Choroid plexus epithelial cell (primary cell): Measurements from ENCODE around the gene RPTOR.

Experiments
- DNase-seq: peaks from one replicate; pipeline ENCODE4 v3.0.0-alpha.2; 2010; ENCODE audit warnings: low read depth
- H3K4me3 ChIP-seq: 2 replicates; pipeline ENCODE4 v1.5.1; 2011; ENCODE audit warnings: low read depth, mild to moderate bottlenecking, control low read depth, low read length, moderate library complexity
- TF ChIP-seq, protein P1 (sequence below): conservative IDR thresholded peaks from 2 replicates; pipeline ENCODE4 v1.5.1; 2011; ENCODE audit warnings: low read depth, mild to moderate bottlenecking, control low read depth, inconsistent platforms, low read length, moderate library complexity

RPTOR gene

GRCh38 chr17:80671825-80672110 lies 127.1 kb downstream of the RPTOR start:
- TF ChIP-seq, protein P1, sequence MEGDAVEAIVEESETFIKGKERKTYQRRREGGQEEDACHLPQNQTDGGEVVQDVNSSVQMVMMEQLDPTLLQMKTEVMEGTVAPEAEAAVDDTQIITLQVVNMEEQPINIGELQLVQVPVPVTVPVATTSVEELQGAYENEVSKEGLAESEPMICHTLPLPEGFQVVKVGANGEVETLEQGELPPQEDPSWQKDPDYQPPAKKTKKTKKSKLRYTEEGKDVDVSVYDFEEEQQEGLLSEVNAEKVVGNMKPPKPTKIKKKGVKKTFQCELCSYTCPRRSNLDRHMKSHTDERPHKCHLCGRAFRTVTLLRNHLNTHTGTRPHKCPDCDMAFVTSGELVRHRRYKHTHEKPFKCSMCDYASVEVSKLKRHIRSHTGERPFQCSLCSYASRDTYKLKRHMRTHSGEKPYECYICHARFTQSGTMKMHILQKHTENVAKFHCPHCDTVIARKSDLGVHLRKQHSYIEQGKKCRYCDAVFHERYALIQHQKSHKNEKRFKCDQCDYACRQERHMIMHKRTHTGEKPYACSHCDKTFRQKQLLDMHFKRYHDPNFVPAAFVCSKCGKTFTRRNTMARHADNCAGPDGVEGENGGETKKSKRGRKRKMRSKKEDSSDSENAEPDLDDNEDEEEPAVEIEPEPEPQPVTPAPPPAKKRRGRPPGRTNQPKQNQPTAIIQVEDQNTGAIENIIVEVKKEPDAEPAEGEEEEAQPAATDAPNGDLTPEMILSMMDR = no peak
- DNase-seq = peak; percentile 43
- H3K4me3 ChIP-seq = no peak overlapping the region

GRCh38 chr17:80673152-80673920 lies 128.7 kb downstream of the RPTOR start:
- DNase-seq = peak; percentile 70
- TF ChIP-seq, protein P1 = no peak
- H3K4me3 ChIP-seq = no peak overlapping the region

- H3K4me3 ChIP-seq = no peak overlapping the region
- no peak for DNase-seq
- TF ChIP-seq, protein P1 = no peak
These were observed 130.9 kb downstream of the RPTOR start for GRCh38 chr17:80675438-80676095.

DNA sequence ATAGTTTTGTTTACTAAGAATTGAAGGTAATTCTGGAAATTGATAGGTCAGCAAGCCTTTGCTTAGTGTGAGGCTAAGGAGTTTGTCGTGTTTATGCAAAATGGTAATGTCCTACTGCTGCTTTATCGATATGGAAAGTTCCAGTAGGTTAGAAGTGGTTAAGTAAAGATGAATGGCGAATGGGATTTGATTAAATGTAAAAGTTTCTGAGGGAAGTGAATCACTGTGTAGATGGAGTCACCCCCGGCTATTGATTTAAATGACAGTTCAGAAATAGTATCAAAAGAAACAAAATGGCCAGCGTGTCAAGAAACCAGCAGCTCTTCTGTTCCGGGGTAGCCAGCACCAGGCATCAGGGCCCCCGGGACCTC lies 131.4 kb downstream of the RPTOR start:
- DNase-seq = no peak
- H3K4me3 ChIP-seq = no peak overlapping the region
- TF ChIP-seq, protein P1 = no peak

- no peak overlapping the region for H3K4me3 ChIP-seq
- TF ChIP-seq, protein P1 = no peak
- DNase-seq = no peak
These were observed 131.9 kb downstream of the RPTOR start for GRCh38 chr17:80676564-80676963.

- H3K4me3 ChIP-seq = no peak overlapping the region
These were observed 132.6 kb downstream of the RPTOR start for GRCh38 chr17:80677214-80677756.

More at GRCh38 chr17:80677214-80677756, 132.6 kb downstream of the RPTOR start:
- no peak for DNase-seq
- TF ChIP-seq, protein P1 = no peak
